ENCODE measurements around the gene MSRB1.
A peak's percentile ranks its signal among the peaks of the same experiment; 100 is the strongest.

Gene MSRB1

DNA sequence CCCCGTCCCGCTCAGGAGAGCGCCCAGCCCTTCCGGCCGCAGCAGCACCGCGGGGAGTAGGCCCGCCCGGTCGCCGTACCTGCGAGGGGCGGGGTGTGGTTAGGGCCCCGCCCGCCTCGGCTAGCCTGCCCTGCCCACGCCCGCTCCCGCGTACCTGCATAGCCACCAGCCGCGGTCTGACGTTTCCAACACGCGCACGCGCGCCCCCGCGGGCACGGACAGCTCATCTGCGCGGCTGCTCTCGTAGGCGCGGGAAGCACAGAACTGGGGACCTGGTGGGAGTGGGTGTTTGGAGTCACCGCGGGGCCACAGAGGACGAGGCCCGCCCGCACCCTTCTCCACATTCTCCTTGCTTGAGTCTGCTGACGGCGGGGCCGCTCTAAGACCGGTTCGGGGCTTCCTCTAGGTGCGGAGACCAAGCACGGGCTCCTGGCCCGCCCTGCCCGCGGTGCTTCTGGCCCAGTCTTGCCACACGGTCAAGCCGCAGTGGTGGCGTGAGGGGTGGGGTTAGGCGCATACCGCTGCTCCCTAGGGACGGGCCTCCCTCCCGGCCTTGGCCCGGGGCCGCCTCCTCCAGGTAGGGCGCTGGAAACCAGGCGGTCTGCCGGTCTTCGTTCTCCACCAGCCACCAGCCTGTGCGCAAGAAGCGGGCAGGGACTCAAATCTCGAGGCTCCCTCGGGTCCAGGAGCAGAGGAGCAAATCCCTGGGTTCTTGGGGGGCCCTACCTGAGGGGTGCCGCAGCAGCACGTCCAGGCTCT, 36.5 kb upstream of the MSRB1 start:
- DNase-seq (ENCODE audit: low read depth, low spot score), result no peak

GRCh38 chr16:1978476-1979120, 35.6 kb upstream of the MSRB1 start:
- no peak for DNase-seq (ENCODE audit: low read depth, low spot score)

- no peak for DNase-seq (ENCODE audit: low read depth, low spot score)
Observed at GRCh38 chr16:1977875-1978268, 34.9 kb upstream of the MSRB1 start.

GRCh38 chr16:1976951-1977874, 34.2 kb upstream of the MSRB1 start:
- DNase-seq (ENCODE audit: low read depth, low spot score), result no peak

GRCh38 chr16:1976216-1976520, 33.2 kb upstream of the MSRB1 start:
- DNase-seq (ENCODE audit: low read depth, low spot score), result no peak

DNA sequence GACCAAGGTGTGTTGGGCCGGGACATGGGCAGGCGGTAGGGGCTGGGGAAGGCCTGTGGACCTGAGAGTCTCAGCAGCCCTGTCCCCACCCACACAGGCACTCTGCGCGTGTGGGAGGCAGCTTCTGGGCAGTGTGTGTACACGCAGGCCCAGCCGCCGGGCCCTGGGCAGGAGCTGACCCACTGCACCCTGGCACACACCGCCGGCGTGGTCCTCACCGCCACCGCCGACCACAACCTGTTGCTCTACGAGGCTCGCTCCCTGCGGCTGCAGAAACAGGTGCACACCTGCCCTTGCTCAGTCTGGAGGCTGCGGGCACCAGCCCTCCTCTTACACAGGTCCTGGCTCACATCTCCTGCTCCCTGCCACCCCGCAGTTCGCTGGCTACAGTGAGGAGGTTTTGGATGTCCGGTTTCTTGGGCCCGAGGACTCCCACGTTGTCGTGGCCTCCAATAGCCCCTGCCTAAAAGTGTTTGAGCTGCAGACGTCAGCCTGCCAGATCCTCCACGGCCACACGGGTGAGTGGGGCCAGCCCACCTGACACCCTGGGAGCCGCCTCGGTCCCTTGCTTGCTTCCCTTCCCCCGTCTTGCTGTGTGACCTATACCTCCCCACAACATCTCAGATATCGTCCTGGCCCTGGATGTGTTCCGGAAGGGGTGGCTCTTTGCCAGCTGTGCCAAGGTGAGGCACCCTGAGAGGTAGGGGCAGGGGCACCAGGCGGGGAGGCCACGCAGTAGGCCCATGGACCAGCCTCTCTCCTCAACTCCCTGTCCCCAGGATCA, 32.6 kb upstream of the MSRB1 start:
- no peak for DNase-seq (ENCODE audit: low read depth, low spot score)

GRCh38 chr16:1974157-1975070, 31.4 kb upstream of the MSRB1 start:
- DNase-seq (ENCODE audit: low read depth, low spot score), result no peak

DNA sequence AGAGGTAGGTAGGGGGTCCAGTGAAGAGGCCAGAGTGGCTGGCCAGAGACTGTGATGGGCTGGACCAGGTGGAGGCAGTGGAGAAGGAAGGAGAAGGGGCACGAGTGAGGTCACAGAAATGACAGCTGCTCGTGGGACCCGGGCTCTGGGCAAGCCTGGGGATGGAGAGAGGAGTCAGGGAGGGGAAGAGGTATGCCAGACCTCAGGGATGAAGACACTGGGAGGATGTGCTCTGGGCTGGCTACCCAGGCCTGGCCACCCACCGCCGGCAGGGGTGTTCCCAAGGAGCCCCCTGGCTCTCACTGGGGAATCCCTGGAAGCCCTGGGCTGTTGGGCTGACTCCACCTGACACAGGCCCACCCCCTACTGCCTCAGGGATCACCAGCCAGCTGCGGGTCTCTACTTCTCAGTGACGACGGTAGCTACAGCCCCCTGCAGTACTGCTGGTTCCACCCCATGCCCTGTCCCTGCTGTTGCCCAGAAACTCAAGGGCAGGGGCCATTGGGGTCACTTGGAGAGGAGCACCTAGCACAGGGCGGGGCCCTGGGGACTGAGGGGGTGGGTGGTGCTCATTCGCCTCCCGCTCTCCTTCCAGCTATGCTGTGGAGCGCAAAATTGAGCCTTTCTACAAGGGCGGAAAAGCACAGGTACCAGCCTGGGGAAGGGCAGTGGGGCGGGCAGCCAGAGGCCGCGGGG, 30.6 kb upstream of the MSRB1 start:
- no peak for DNase-seq (ENCODE audit: low read depth, low spot score)

- no peak for DNase-seq (ENCODE audit: low read depth, low spot score)
Observed at GRCh38 chr16:1972490-1972877, 29.5 kb upstream of the MSRB1 start.

GRCh38 chr16:1971796-1972489, 28.9 kb upstream of the MSRB1 start, which contains the start of gene TBL3:
TBL3 (plus strand) TSS chr16:1972053; CDS start chr16:1972165, 112 bp downstream.
- DNase-seq (ENCODE audit: low read depth, low spot score), result peak; percentile 95

DNA sequence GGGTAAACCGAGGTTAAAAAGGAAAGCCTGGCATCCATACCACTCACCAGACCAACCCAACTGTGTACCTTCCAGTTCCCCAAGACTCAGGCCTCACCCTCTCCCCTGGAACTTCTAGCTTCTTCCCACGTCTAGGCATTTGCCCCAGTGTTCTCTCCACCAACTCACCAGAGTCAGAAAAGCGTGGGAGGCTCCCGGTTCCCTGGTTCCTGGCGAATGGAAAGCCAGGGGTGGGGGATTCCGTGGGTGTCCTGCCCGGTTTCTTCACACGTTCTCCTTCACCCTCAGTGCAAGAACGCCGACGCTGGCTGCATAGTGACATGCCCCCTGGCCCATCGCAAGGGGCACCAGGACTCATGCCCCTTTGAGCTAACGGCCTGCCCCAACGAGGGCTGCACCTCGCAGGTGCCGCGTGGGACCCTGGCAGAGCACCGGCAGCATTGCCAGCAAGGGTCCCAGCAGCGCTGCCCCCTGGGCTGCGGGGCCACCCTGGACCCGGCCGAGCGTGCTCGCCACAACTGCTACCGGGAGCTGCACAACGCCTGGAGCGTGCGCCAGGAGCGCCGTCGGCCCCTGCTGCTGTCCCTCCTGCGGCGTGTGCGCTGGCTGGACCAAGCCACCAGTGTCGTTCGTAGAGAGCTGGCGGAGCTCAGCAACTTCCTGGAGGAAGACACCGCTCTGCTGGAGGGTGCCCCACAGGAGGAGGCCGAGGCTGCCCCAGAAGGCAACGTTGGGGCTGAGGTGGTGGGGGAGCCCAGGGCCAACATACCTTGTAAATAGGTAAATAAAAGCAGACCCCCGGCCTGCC, 25.4 kb upstream of the MSRB1 start:
- no peak for DNase-seq (ENCODE audit: low read depth, low spot score)

- no peak for DNase-seq (ENCODE audit: low read depth, low spot score)
Observed at GRCh38 chr16:1966460-1966859, 23.5 kb upstream of the MSRB1 start, which contains the start of gene RNF151. RNF151 (plus strand) TSS chr16:1966856; CDS start chr16:1966882, 26 bp downstream.

GRCh38 chr16:1965396-1966001, 22.5 kb upstream of the MSRB1 start:
- DNase-seq (ENCODE audit: low read depth, low spot score), result no peak

GRCh38 chr16:1964506-1965395, 21.8 kb upstream of the MSRB1 start, which contains the start of gene RPS2:
RPS2 (minus strand) TSS chr16:1964826; CDS start chr16:1964625, 201 bp downstream.
- DNase-seq (ENCODE audit: low read depth, low spot score), result peak; percentile 90

DNA sequence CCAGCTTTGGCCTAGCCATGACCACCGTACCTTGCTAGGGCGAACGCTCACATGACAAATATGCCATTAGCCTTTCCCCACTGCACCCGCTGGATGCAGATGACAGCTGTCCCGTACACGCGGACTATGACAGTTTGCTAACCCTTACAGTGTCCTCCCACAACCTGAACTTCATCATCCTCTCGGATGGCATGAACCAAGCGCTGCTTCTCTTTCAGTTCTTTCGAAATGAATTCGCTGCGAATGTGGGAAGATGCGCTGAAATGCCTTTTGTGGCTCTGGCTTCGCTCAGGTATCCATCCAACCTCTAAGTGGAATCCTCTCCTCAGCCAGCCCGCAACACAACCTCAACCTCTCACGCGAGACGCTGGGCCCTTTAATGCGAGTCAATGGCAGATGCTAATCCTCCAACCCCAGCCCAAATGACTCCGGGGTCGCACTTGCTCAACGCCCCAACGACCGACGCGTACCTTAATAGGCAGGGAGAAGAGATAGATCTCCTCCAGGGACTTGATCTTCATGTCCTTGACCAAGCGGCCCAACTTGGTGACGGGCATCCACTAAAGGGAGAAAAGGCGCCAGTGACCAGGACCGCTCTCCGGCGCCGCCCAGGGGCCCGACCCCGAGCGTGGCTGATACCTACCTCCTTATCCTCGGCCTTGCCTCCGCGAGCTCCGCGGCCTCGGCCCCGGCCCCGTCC, 21.0 kb upstream of the MSRB1 start:
- DNase-seq (ENCODE audit: low read depth, low spot score), result no peak
